IPS-20b (cell line): ENCODE measurements around the gene CTNNBL1.

Source experiments
- H3K27ac ChIP-seq: one replicate; pipeline ENCODE4 v1.5.1; 2013; ENCODE audit warnings: low read length
- H3K27me3 ChIP-seq: 2 replicates; pipeline ENCODE4 v1.6.1; 2013; ENCODE audit warnings: mild to moderate bottlenecking, low read length, inconsistent platforms; ENCODE audit not compliant: insufficient read depth
- H3K36me3 ChIP-seq: 2 replicates; pipeline ENCODE4 v1.6.1; 2013; ENCODE audit warnings: low read depth, mild to moderate bottlenecking, inconsistent platforms, low read length, moderate library complexity; ENCODE audit not compliant: insufficient read depth
- H3K4me1 ChIP-seq: 2 replicates; pipeline ENCODE4 v1.6.1; 2013; ENCODE audit warnings: mild to moderate bottlenecking, control low read depth, inconsistent platforms, low read length, moderate library complexity; ENCODE audit not compliant: insufficient read depth
- H3K4me3 ChIP-seq: 2 replicates; pipeline ENCODE4 v1.5.1; 2013; ENCODE audit warnings: mild to moderate bottlenecking, low read length, inconsistent platforms
- H3K9ac ChIP-seq: 2 replicates; pipeline ENCODE4 v1.6.1; 2013; ENCODE audit warnings: low read depth, mild to moderate bottlenecking, inconsistent platforms, low read length, moderate library complexity
- H3K9me3 ChIP-seq: 2 replicates; pipeline ENCODE4 v1.6.1; 2013; ENCODE audit warnings: mild to moderate bottlenecking, low read depth, low read length, inconsistent platforms; ENCODE audit not compliant: insufficient read depth

CTNNBL1 gene

GRCh38 chr20:37734228-37734985 is 40.6 kb downstream of the CTNNBL1 start:
- no peaks in the 10 kb centered on the region for H3K9me3 ChIP-seq
- no peak overlapping the region for H3K9ac ChIP-seq
- no peak overlapping the region for H3K4me3 ChIP-seq
- H3K27me3 ChIP-seq, result no peaks in the 10 kb centered on the region
- H3K27ac ChIP-seq, result no peak overlapping the region
- peaks cover 5% of the 10 kb centered on the region; the same call in 1 of the 2 replicates for H3K4me1 ChIP-seq
- peaks cover 22% of the 10 kb centered on the region for H3K36me3 ChIP-seq

GRCh38 chr20:37735541-37735940 is 41.7 kb downstream of the CTNNBL1 start:
- no peak overlapping the region for H3K4me3 ChIP-seq
- no peak overlapping the region for H3K27ac ChIP-seq
- peaks cover 22% of the 10 kb centered on the region for H3K36me3 ChIP-seq
- no peak overlapping the region for H3K9ac ChIP-seq
- no peaks in the 10 kb centered on the region for H3K27me3 ChIP-seq
- no peaks in the 10 kb centered on the region for H3K9me3 ChIP-seq
- H3K4me1 ChIP-seq, result no peaks in the 10 kb centered on the region

GRCh38 chr20:37736132-37736531 is 42.3 kb downstream of the CTNNBL1 start:
- H3K27me3 ChIP-seq, result no peaks in the 10 kb centered on the region
- H3K9me3 ChIP-seq, result no peaks in the 10 kb centered on the region
- no peak overlapping the region for H3K4me3 ChIP-seq
- H3K4me1 ChIP-seq, result no peaks in the 10 kb centered on the region
- H3K9ac ChIP-seq, result no peak overlapping the region
- no peak overlapping the region for H3K27ac ChIP-seq
- peaks cover 22% of the 10 kb centered on the region for H3K36me3 ChIP-seq

GRCh38 chr20:37737826-37738420 is 44.1 kb downstream of the CTNNBL1 start:
- peaks cover 22% of the 10 kb centered on the region for H3K36me3 ChIP-seq
- H3K27ac ChIP-seq, result no peak overlapping the region
- H3K9ac ChIP-seq, result no peak overlapping the region
- H3K9me3 ChIP-seq, result no peaks in the 10 kb centered on the region
- H3K4me3 ChIP-seq, result no peak overlapping the region
- H3K4me1 ChIP-seq, result no peaks in the 10 kb centered on the region
- no peaks in the 10 kb centered on the region for H3K27me3 ChIP-seq

- Histone ChIP-seq H3K4me3 (no peak overlapping the region), H3K4me1 (peaks cover 8% of the 10 kb centered on the region; the same call in 1 of the 2 replicates), H3K36me3 (peaks cover 22% of the 10 kb centered on the region; the same call in 1 of the 2 replicates), H3K27ac (no peak overlapping the region), H3K9ac (no peak overlapping the region), H3K27me3 (no peaks in the 10 kb centered on the region), H3K9me3 (no peaks in the 10 kb centered on the region)
These were observed 47.2 kb downstream of the CTNNBL1 start for GRCh38 chr20:37741055-37741454.

GRCh38 chr20:37741570-37741969 is 47.7 kb downstream of the CTNNBL1 start:
- H3K4me1 ChIP-seq, result peaks cover 8% of the 10 kb centered on the region; the same call in 1 of the 2 replicates
- no peak overlapping the region for H3K27ac ChIP-seq
- H3K9ac ChIP-seq, result no peak overlapping the region
- no peak overlapping the region for H3K4me3 ChIP-seq
- H3K36me3 ChIP-seq, result peaks cover 22% of the 10 kb centered on the region
- H3K27me3 ChIP-seq, result no peaks in the 10 kb centered on the region
- H3K9me3 ChIP-seq, result no peaks in the 10 kb centered on the region

- no peak overlapping the region for H3K4me3 ChIP-seq
- no peak overlapping the region for H3K9ac ChIP-seq
- H3K36me3 ChIP-seq, result peaks cover 21% of the 10 kb centered on the region
- no peaks in the 10 kb centered on the region for H3K9me3 ChIP-seq
- no peaks in the 10 kb centered on the region for H3K27me3 ChIP-seq
- H3K27ac ChIP-seq, result no peak overlapping the region
- peaks cover 8% of the 10 kb centered on the region; the same call in 1 of the 2 replicates for H3K4me1 ChIP-seq
These were observed 48.3 kb downstream of the CTNNBL1 start for GRCh38 chr20:37742131-37742530.

GRCh38 chr20:37744347-37744746 is 50.5 kb downstream of the CTNNBL1 start:
- Histone ChIP-seq H3K27ac (no peak overlapping the region), H3K4me1 (peaks cover 8% of the 10 kb centered on the region; the same call in 1 of the 2 replicates), H3K4me3 (no peak overlapping the region), H3K27me3 (no peaks in the 10 kb centered on the region), H3K9ac (no peak overlapping the region), H3K9me3 (no peaks in the 10 kb centered on the region), H3K36me3 (peaks cover 8% of the 10 kb centered on the region)

GRCh38 chr20:37745553-37745952 is 51.7 kb downstream of the CTNNBL1 start:
- H3K4me3 ChIP-seq, result no peak overlapping the region
- H3K27ac ChIP-seq, result no peak overlapping the region
- H3K9ac ChIP-seq, result no peak overlapping the region; the same call in 1 of the 2 replicates

GRCh38 chr20:37748015-37748414 is 54.2 kb downstream of the CTNNBL1 start:
- Histone ChIP-seq H3K9ac (no peak overlapping the region), H3K27ac (no peak overlapping the region), H3K4me1 (peaks cover 8% of the 10 kb centered on the region; the same call in 1 of the 2 replicates), H3K4me3 (no peak overlapping the region), H3K9me3 (no peaks in the 10 kb centered on the region), H3K27me3 (no peaks in the 10 kb centered on the region), H3K36me3 (peaks cover 16% of the 10 kb centered on the region)

More at GRCh38 chr20:37745553-37745952, 51.7 kb downstream of the CTNNBL1 start:
- Histone ChIP-seq H3K4me1 (peaks cover 8% of the 10 kb centered on the region; the same call in 1 of the 2 replicates), H3K9me3 (no peaks in the 10 kb centered on the region), H3K27me3 (no peaks in the 10 kb centered on the region), H3K36me3 (peaks cover 8% of the 10 kb centered on the region)

GRCh38 chr20:37749218-37749617 is 55.4 kb downstream of the CTNNBL1 start:
- Histone ChIP-seq H3K4me3 (no peak overlapping the region), H3K36me3 (peaks cover 16% of the 10 kb centered on the region), H3K9ac (no peak overlapping the region), H3K4me1 (peaks cover 8% of the 10 kb centered on the region; the same call in 1 of the 2 replicates), H3K9me3 (no peaks in the 10 kb centered on the region), H3K27me3 (no peaks in the 10 kb centered on the region), H3K27ac (no peak overlapping the region)
